Testis (tissue), 3 donors: ENCODE data around the gene NEURL1B. TPM values are rescaled to one million over a fixed set of nuclear protein-coding genes. Genes with fewer than 3 reads are reported as not detected.

Experiments
- DNase-seq: peaks from one replicate; pipeline ENCODE4 v3.0.0-alpha.2; 2019
- H3K27ac ChIP-seq, 2 donors: fragments of 200-600 bp; sonication (generic); one replicate each; pipeline ENCODE4 v1.5.1; 2019
- H3K27me3 ChIP-seq: fragments of 200-600 bp; sonication (generic); one replicate; pipeline ENCODE4 v1.5.1; 2019
- H3K36me3 ChIP-seq: fragments of 200-600 bp; sonication (generic); one replicate; pipeline ENCODE4 v1.5.1; 2017; ENCODE audit warnings: low read depth; ENCODE audit errors: missing control alignments
- H3K4me1 ChIP-seq: fragments of 200-600 bp; sonication (generic); one replicate; pipeline ENCODE4 v1.5.1; 2019
- H3K4me3 ChIP-seq, 2 donors: fragments of 200-600 bp; sonication (generic); one replicate each; pipeline ENCODE4 v1.5.1; 2017 to 2019
- H3K9me3 ChIP-seq: fragments of 200-600 bp; sonication (generic); one replicate; pipeline ENCODE4 v1.5.1; 2017
- CTCF ChIP-seq, 3 experiments: fragments of 450-650 bp in 2 of 3; fragments of 200-600 bp in 1 of 3; sonication (generic) in 1 of 3; IDR thresholded peaks; one replicate each; pipeline ENCODE4 v1.5.1; 2016 to 2019; ENCODE audit warnings: antibody characterized with exemption in 3 of 3, mild to moderate bottlenecking in 2 of 3, moderate library complexity in 1 of 3
- POLR2A ChIP-seq: fragments of 450-650 bp; IDR thresholded peaks from one replicate; pipeline ENCODE4 v1.6.1; 2017; ENCODE audit warnings: antibody characterized with exemption, mild to moderate bottlenecking, moderate library complexity
- WGBS, 2 donors: methylation state at CpG; one replicate each; pipeline ENCODE4 v1.1.5; 2018; 5-methylcytosine and 5-hydroxymethylcytosine counted together
- intact Hi-C: fragments of 100-400 bp; cut with DNase I; formaldehyde crosslinking; loops from one replicate; pipeline ENCODE4 v1.15.1; 2023; ENCODE audit warnings: low total_unique reads
- polyA plus RNA-seq: library from polyadenylated mRNA; stranded (reverse); fragments of 350-450 nt; fragmentation: Illumina TruSeq; extraction: RNeasy Lipid Tissue Mini Kit (QIAGEN cat#74804); gene quantifications from one replicate; pipeline ENCODE4 v1.2.3, GENCODE V29; 2014; ENCODE audit warnings: low read depth, low replicate concordance; ENCODE audit not compliant: insufficient read depth
- total RNA-seq, 2 donors: library from RNA; depleted of rRNA; stranded (reverse); fragments of >200 nt; gene quantifications; one replicate each; pipeline ENCODE4 v1.2.3, GENCODE V29; 2016

The NEURL1B gene
- total and polyA plus RNA-seq, 3 donors from 2014 or later = 15.8 to 18.1 (median 17.1) TPM

GRCh38 chr5:172727551-172727950 is 86.5 kb downstream of the NEURL1B start:
- DNase-seq = no peak
- intact Hi-C loops = no loop called here
- no peaks in the 10 kb centered on the region for H3K36me3 ChIP-seq
- H3K27me3 ChIP-seq = no peaks in the 10 kb centered on the region
- H3K27ac ChIP-seq = no peak overlapping the region
- H3K4me3 ChIP-seq = no peak overlapping the region
- no peaks in the 10 kb centered on the region for H3K9me3 ChIP-seq
- peaks cover 8% of the 10 kb centered on the region for H3K4me1 ChIP-seq
- WGBS, 2 donors = 86 to 94% methylated on average over 4 to 7 of the region's 7 CpGs
- TF ChIP-seq CTCF (IDR thresholded peaks at IDR 0.05) (no peak), POLR2A (no peak)

- no peak for DNase-seq
- no peak overlapping the region for H3K27ac ChIP-seq
- no peaks in the 10 kb centered on the region for H3K36me3 ChIP-seq
- intact Hi-C loops = no loop called here
- TF ChIP-seq POLR2A = no peak
- TF ChIP-seq CTCF (IDR thresholded peaks at IDR 0.05) = no peak
- H3K9me3 ChIP-seq = no peaks in the 10 kb centered on the region
- no peak overlapping the region for H3K4me3 ChIP-seq
- WGBS, 2 donors = 78 to 84% methylated on average over 10 of the region's 10 CpGs
- H3K27me3 ChIP-seq = no peaks in the 10 kb centered on the region
- H3K4me1 ChIP-seq = peaks cover 17% of the 10 kb centered on the region
Observed at GRCh38 chr5:172728481-172729241, 87.6 kb downstream of the NEURL1B start.

GRCh38 chr5:172729588-172729987 is 88.5 kb downstream of the NEURL1B start:
- Histone ChIP-seq H3K36me3 (no peaks in the 10 kb centered on the region), H3K9me3 (no peaks in the 10 kb centered on the region), H3K4me3 (no peak overlapping the region), H3K4me1 (peaks cover 17% of the 10 kb centered on the region), H3K27ac (no peak overlapping the region), H3K27me3 (no peaks in the 10 kb centered on the region)
- intact Hi-C loops = no loop called here
- whole genome bisulfite sequencing, 2 donors = 89 to 97% methylated on average over 8 to 13 of the region's 13 CpGs
- DNase-seq = no peak
- TF ChIP-seq POLR2A (no peak), CTCF (IDR thresholded peaks at IDR 0.05) (no peak)

GRCh38 chr5:172730222-172730621 is 89.2 kb downstream of the NEURL1B start:
- no peak for DNase-seq

More at GRCh38 chr5:172730222-172730621, 89.2 kb downstream of the NEURL1B start:
- Histone ChIP-seq H3K27ac (no peak overlapping the region), H3K4me1 (peaks cover 17% of the 10 kb centered on the region), H3K4me3 (no peak overlapping the region), H3K9me3 (no peaks in the 10 kb centered on the region), H3K36me3 (no peaks in the 10 kb centered on the region), H3K27me3 (no peaks in the 10 kb centered on the region)
- 96 to 97% methylated on average over 6 of the region's 6 CpGs for WGBS, 2 donors
- TF ChIP-seq CTCF (IDR thresholded peaks at IDR 0.05) (no peak), POLR2A (no peak)
- intact Hi-C loops = no loop called here
